Hepatocyte (in vitro differentiated cells): ENCODE results near the gene NKD1.

ENCODE experiments used
- EZH2phosphoT487 ChIP-seq: fragments of 200-600 bp; sonication (generic); IDR thresholded peaks from one replicate; pipeline ENCODE4 v1.6.1; 2018; ENCODE audit warnings: antibody characterized with exemption, mild to moderate bottlenecking, low read depth, moderate library complexity; ENCODE audit not compliant: unreplicated experiment, severe bottlenecking
- TF ChIP-seq, protein P1 (sequence below): fragments of 200-600 bp; sonication (generic); IDR thresholded peaks from 2 replicates; pipeline ENCODE4 v1.5.1; 2016; ENCODE audit warnings: antibody characterized with exemption, mild to moderate bottlenecking; ENCODE audit not compliant: poor library complexity

- TF ChIP-seq, protein P1, sequence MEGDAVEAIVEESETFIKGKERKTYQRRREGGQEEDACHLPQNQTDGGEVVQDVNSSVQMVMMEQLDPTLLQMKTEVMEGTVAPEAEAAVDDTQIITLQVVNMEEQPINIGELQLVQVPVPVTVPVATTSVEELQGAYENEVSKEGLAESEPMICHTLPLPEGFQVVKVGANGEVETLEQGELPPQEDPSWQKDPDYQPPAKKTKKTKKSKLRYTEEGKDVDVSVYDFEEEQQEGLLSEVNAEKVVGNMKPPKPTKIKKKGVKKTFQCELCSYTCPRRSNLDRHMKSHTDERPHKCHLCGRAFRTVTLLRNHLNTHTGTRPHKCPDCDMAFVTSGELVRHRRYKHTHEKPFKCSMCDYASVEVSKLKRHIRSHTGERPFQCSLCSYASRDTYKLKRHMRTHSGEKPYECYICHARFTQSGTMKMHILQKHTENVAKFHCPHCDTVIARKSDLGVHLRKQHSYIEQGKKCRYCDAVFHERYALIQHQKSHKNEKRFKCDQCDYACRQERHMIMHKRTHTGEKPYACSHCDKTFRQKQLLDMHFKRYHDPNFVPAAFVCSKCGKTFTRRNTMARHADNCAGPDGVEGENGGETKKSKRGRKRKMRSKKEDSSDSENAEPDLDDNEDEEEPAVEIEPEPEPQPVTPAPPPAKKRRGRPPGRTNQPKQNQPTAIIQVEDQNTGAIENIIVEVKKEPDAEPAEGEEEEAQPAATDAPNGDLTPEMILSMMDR: no peak
- TF ChIP-seq EZH2phosphoT487: no peak
Measured at GRCh38 chr16:50596762-50597450, 48.7 kb downstream of the NKD1 start.
